ENCODE results near the gene RC3H2.
A peak's percentile ranks its signal among the peaks of the same experiment; 100 is the strongest.
"Not testable (repeated sequence)": the region's sequence is repeated elsewhere in the genome, so short reads cannot be mapped to it uniquely, and the experiment has no call there.

Gene RC3H2

DNA sequence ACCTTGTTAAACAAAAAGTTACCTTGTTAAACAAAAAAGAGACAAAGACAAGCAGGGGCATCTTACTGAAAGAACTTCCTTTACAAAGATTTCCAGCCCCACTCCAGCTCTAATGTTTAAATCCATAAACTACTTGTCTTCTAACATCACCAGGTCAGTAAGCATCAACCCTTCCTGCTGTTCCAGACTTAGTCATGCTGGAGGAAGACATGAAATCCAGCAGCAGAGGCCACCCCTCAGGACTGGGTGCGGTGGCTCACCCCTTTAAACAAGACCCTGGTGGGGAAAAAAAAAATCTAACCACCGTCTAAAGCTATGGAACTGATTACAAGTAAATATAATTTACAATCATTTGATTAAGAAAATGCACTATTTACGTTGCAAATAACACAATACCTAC lies 85.8 kb downstream of the RC3H2 start:
- TF ChIP-seq POLR2A (IDR thresholded peaks at IDR 0.05; ENCODE audit: low read depth, low read length): no peak
- FAIRE-seq (peak; percentile 66), DNase-seq (ENCODE audit: insufficient read length, low spot score) (no peak)

DNA sequence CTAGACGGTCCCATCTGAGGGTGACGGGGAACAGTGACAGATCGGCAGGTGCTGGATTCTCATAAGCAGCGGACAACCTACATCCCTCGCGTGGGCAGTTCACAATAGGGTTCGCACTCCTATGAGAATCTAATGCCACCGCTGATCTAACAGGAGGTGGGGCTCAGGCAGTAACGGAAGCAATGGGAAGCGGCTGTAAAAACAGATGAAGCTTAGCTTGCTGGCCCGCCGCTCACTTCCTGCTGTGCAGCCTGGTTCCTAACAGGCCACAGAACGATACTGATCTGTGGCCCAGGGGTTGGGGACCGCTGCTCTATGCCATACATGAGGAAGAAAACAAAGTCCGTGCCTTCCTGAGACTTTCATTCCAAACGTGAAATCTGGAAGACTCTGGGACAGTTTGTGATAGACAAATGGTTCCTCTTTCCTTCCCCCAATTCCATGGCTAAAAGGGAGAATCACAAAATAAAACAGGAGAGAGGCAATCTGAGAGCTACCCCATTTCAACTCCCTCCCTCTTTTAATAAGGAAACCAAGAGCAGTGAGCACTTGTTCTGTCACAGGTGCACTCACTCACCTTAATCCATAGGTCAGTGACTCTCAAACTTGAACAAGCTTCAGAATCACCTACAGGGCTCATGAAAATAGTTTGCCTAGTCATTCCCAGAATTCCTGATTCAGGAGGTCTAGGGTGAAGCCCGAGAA lies 88.8 kb downstream of the RC3H2 start:
- FAIRE-seq: no peak
- no peak for TF ChIP-seq POLR2A (IDR thresholded peaks at IDR 0.05; ENCODE audit: low read depth, low read length)
- DNase-seq (ENCODE audit: insufficient read length, low spot score): no peak

DNA sequence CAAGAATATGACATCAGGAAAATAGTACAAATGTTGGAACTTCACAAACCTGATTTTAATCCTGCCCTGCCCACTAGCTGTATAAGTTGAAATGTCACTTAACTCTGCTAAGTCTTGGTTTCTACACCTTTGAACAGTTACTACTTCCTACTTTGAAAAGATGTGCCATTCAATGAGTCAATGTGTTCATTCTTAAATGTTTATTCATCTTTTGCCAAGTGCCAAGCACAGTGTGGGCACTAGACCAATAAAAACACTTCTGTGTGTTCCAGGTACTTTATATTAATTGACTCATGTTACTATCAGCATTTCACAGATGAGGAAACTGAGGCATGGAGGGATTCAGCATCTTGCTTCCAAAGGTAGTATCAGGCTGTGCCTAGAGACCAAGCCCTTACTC lies 89.6 kb downstream of the RC3H2 start:
- FAIRE-seq (peak; percentile 41), DNase-seq (ENCODE audit: insufficient read length, low spot score) (no peak)
- TF ChIP-seq POLR2A (IDR thresholded peaks at IDR 0.05; ENCODE audit: low read depth, low read length): no peak

DNA sequence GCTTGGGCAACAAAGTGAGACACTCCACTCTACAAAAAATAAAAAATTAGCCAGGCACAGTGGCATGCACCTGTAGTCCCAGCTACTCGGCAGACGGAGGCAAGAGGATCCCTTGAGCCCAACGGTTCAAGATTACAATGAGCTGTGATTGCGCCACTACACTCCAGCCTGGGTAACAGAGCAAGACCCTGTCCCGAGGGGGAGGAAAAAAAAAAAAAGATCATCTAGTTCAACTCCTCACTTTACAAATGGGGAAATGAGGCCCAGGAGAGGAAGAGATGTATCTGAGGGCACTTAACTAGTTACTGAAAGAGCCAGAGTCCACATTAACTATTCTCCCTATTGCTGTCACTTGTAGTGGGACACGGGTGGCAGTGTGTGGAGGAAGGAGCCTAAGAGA lies 90.6 kb downstream of the RC3H2 start:
- DNase-seq (ENCODE audit: insufficient read length, low spot score) (no peak), FAIRE-seq (no peak)
- no peak for TF ChIP-seq POLR2A (IDR thresholded peaks at IDR 0.05; ENCODE audit: low read depth, low read length)

DNA sequence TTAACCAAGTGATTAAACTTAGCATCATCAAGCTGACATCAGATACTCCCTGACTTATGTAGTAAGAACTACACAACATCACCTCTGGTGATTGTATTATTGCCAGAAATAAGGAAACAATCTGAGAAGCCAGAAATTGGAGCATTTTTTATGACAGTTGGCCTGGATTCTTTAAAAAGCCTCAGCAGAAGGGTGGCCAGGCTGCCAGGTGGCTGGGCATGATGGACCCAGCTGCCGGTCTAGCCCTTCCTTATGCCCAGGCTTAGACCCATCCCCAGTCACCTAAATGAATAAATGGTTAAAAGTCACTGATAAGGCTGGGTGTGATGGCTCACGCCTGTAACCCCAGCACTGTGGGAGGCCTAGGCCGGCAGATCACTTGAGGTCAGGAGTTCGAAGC lies 92.4 kb downstream of the RC3H2 start:
- DNase-seq (ENCODE audit: insufficient read length, low spot score) (no peak), FAIRE-seq (no peak)
- TF ChIP-seq POLR2A (IDR thresholded peaks at IDR 0.05; ENCODE audit: low read depth, low read length): no peak

DNA sequence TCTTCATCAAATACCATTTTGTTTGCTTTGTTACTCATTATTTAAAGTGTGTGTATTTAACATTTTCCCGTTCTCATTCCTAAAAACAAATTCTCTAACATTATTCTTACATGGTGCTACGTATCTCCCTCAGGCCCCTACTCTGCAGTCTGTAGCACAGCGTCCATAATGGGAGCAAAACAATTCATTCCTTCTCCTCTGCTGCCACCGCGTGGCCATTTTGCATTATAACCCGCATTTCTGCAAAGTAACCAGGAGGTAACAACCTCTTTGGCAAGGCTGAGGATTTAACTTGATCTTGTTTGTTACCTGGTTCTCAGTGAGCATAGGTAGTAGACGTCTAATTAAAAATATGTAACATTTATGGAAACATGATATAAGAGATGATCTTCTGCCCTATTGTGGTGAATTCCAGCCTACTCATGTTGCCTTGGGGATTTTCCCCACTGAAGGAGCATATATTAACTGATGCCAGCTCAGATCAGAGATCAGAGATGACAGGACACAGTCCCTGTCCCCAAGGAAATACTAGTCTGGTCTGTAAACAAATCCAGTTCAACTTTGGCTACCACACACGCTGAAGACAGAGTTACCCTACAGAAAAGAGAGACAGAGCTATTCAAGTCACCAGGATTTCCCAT lies 94.7 kb downstream of the RC3H2 start:
- FAIRE-seq: peak; percentile 98
- peak; percentile 83 for DNase-seq (ENCODE audit: insufficient read length, low spot score)
- no peak for TF ChIP-seq POLR2A (IDR thresholded peaks at IDR 0.05; ENCODE audit: low read depth, low read length)

DNA sequence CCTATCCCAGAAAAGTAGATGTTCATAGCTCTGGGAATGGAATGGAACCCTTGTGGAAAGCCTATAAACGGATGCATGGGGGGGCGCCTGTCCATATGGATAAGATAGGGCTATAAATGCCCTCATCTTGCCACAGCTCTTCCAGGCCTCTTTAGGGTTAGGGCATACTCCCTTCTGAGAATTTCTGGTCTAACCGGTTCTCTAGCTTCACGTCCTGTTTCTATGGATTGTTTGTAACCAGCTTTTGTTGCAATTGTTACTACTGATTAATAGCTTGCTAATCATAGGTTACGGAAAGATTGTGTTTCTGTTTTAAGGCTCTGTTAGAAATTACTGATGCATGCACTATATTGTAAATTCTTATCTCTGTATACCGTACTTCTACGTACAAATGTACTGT lies 95.9 kb downstream of the RC3H2 start:
- not testable (repeated sequence) for DNase-seq (ENCODE audit: insufficient read length, low spot score); FAIRE-seq

DNA sequence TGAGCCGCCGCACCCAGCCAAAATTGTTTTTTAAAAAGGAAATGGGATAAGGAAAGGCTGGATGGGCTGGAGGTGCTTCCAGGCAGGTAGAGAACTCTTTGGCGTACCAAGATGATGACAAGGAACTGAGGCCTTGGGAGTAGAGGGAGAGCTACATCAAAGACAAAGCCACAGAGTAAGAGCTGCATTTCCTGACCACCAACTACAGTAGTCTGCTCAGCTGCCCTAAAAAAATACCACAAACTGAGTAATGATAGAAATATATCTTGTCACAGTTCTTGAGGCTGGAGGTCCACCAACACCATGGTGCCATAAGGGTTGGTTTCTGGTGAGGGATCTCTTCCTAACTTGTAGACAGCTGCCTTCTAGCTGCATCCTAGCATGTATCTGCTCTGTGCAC lies 97.0 kb downstream of the RC3H2 start:
- FAIRE-seq (no peak), DNase-seq (ENCODE audit: insufficient read length, low spot score) (no peak)
- TF ChIP-seq POLR2A (IDR thresholded peaks at IDR 0.05; ENCODE audit: low read depth, low read length): no peak

DNA sequence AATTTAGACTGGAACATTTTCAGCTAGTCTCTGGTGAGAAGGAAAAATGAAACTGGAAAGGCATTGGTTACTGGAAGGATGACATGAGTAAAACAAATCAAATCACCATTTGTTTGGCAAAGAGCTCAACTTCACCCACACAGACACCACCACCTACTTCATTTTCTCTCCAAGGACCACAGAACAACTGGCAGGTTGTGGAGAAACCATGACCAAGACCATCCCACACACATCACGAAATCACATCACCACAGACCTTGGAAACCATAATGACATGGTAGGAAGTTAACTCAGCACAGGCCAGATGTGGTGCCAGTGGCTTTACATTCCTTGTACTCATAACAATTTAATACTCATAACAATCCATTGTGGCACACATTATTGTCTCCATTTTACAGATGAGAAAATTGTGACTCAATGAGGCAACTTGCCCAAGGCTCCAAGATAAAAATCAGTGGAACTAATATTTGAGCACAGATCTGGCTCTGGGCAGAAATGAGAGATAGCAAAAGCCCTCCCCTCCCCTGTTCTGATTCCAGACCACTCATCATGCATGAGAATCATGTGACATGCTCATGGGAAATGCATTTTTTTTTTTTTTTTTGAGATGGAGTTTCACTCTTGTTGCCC lies 97.8 kb downstream of the RC3H2 start:
- FAIRE-seq (no peak), DNase-seq (ENCODE audit: insufficient read length, low spot score) (no peak)
- no peak for TF ChIP-seq POLR2A (IDR thresholded peaks at IDR 0.05; ENCODE audit: low read depth, low read length)

DNA sequence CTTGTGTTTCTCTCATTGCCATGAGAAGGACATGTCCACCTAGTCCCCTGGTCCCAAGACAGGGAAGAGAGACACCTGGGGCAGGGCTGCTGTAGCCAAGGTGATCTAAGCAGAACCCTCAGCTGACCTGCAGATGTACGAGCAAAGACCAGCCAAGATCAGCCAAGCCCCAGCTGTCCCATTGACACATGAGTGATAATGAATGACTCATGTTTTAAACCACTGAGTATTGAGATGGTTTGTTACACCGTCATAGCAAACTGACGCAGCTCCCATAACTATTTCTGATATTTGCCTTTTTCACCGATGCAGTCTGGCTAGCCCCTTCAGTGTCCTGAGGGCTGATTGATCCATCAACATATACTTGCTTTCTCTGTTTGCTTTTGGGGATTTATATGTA lies 98.5 kb downstream of the RC3H2 start:
- DNase-seq (ENCODE audit: insufficient read length, low spot score) (no peak), FAIRE-seq (no peak)
- TF ChIP-seq POLR2A (IDR thresholded peaks at IDR 0.05; ENCODE audit: low read depth, low read length): no peak

DNA sequence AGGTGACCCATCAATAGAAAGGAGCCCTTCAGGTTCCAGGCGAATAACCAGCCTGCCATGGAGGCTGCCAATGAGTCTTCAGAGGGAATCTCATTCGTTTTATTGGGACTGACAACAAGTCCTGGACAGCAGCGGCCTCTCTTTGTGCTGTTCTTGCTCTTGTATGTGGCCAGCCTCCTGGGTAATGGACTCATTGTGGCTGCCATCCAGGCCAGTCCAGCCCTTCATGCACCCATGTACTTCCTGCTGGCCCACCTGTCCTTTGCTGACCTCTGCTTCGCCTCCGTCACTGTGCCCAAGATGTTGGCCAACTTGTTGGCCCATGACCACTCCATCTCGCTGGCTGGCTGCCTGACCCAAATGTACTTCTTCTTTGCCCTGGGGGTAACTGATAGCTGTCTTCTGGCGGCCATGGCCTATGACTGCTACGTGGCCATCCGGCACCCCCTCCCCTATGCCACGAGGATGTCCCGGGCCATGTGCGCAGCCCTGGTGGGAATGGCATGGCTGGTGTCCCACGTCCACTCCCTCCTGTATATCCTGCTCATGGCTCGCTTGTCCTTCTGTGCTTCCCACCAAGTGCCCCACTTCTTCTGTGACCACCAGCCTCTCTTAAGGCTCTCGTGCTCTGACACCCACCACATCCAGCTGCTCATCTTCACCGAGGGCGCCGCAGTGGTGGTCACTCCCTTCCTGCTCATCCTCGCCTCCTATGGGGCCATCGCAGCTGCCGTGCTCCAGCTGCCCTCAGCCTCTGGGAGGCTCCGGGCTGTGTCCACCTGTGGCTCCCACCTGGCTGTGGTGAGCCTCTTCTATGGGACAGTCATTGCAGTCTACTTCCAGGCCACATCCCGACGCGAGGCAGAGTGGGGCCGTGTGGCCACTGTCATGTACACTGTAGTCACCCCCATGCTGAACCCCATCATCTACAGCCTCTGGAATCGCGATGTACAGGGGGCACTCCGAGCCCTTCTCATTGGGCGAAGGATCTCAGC lies 104.8 kb downstream of the RC3H2 start, which contains the start of gene OR1K1:
OR1K1 (plus strand) TSS at position 58 of the 995 bp plus-strand sequence; CDS start at position 58, 0 bp downstream.
- no peak for DNase-seq (ENCODE audit: insufficient read length, low spot score)

DNA sequence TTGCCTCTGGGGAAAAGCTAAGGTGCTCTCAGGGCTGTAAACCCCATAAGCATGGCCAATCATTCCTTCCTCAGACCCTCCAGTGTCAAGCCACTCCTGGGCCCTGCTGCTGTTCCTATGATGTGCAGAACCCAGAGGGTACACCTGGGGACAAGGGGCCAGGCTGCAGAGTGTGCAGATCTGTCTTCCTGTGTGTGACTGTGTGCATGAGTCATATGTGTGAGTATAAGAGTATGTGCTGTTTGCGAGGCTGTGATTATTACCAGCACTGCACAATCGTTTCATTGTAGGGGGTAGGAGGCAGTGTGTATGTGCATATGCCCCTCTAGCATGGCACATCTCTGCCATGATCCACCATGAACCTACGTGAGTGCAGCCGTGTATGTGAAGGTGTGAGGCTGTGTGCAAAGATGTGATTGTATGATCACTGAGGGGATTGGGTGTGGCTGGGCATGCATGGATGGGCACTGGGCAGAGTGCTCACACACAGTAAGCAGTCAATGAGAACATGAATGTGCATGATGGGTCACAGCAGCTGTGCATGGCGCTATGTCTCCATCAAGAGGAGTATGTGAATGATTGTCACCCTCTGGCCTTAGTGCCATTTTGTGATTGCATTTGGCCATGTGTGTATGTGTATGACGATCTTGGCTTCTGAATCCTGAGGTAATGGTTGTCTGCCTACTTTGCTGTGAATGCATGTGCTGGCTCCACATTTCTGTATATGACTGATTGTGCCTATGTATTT lies 107.7 kb downstream of the RC3H2 start:
- FAIRE-seq: no peak
- TF ChIP-seq POLR2A (IDR thresholded peaks at IDR 0.05; ENCODE audit: low read depth, low read length): no peak
- DNase-seq (ENCODE audit: insufficient read length, low spot score): peak; percentile 52

More for the DNA sequence above, 104.8 kb downstream of the RC3H2 start, which contains the start of gene OR1K1:
- no peak for FAIRE-seq
- no peak for TF ChIP-seq POLR2A (IDR thresholded peaks at IDR 0.05; ENCODE audit: low read depth, low read length)
